Measurements from ENCODE around the gene GADD45G.

GRCh38 chr9:89639367-89639795, 34.6 kb downstream of the GADD45G start:
- TF ChIP-seq CTCF (conservative IDR thresholded peaks at IDR 0.05; ENCODE audit: low read depth, low read length) (no peak), RFX5 (IDR thresholded peaks at IDR 0.05; ENCODE audit: low read depth, low read length) (no peak), CHD1 (IDR thresholded peaks at IDR 0.05; ENCODE audit: low read depth, low read length) (no peak), POLR2A (IDR thresholded peaks at IDR 0.05; ENCODE audit: low read depth, low read length) (no peak), FOS (IDR thresholded peaks at IDR 0.05; ENCODE audit: low read depth, low read length) (no peak), USF2 (IDR thresholded peaks at IDR 0.05; ENCODE audit: low read depth, low read length) (no peak), MXI1 (IDR thresholded peaks at IDR 0.05; ENCODE audit: borderline replicate concordance, low read depth, low read length) (no peak), RCOR1 (IDR thresholded peaks at IDR 0.05; ENCODE audit: insufficient replicate concordance, low read length) (no peak), RAD21 (IDR thresholded peaks at IDR 0.05; ENCODE audit: low read length) (no peak), CEBPB (IDR thresholded peaks at IDR 0.05; ENCODE audit: low read depth, low read length) (no peak), NFE2L2 (IDR thresholded peaks at IDR 0.05; ENCODE audit: low read depth, low read length) (no peak), MAZ (IDR thresholded peaks at IDR 0.05; ENCODE audit: borderline replicate concordance, low read depth, low read length) (no peak)
